DND-41 (cell line): ENCODE measurements around the gene ZBTB11.

ENCODE experiments used
- ATAC-seq: fragments of 200-7000 bp; cut with Tn5 transposase; 3 replicates; pipeline ENCODE4 v1.9.1; 2021; ENCODE audit warnings: low read depth; ENCODE audit not compliant: insufficient read depth
- DNase-seq: peaks from one replicate; pipeline ENCODE4 v3.0.0-alpha.2; 2020
- H2AFZ ChIP-seq: 2 replicates; pipeline ENCODE4 v1.6.0; 2012; ENCODE audit warnings: low read depth, low read length
- H3K27ac ChIP-seq: 2 replicates; pipeline ENCODE4 v1.5.1; 2012; ENCODE audit warnings: low read length, inconsistent platforms
- H3K27me3 ChIP-seq: fragments of 200-600 bp; sonication (generic); 2 replicates; pipeline ENCODE4 v1.6.0; 2012; ENCODE audit warnings: low read length, mild to moderate bottlenecking, inconsistent platforms; ENCODE audit not compliant: insufficient read depth, poor library complexity
- H3K36me3 ChIP-seq: 2 replicates; pipeline ENCODE4 v1.5.1; 2012; ENCODE audit warnings: low read length, inconsistent platforms; ENCODE audit not compliant: insufficient read depth
- H3K4me1 ChIP-seq: 2 replicates; pipeline ENCODE4 v1.5.1; 2012; ENCODE audit warnings: mild to moderate bottlenecking, low read length; ENCODE audit not compliant: insufficient read depth
- H3K4me2 ChIP-seq: 2 replicates; pipeline ENCODE4 v1.6.0; 2012; ENCODE audit warnings: mild to moderate bottlenecking, moderate library complexity, low read length, inconsistent platforms; ENCODE audit not compliant: insufficient read depth
- H3K4me3 ChIP-seq, 2 experiments: fragments of 200-600 bp in 1 of 2; shearing (Covaris generic) in 1 of 2; 2 replicates each; pipeline ENCODE4 v1.5.1; 2012 to 2016; ENCODE audit warnings: inconsistent platforms in 2 of 2, low read length in 2 of 2, mild to moderate bottlenecking in 2 of 2, low read depth in 1 of 2, moderate library complexity in 1 of 2
- H3K79me2 ChIP-seq: 2 replicates; pipeline ENCODE4 v1.6.0; 2012; ENCODE audit warnings: low read length, inconsistent platforms; ENCODE audit not compliant: insufficient read depth
- H3K9ac ChIP-seq: 2 replicates; pipeline ENCODE4 v1.6.0; 2012; ENCODE audit warnings: low read depth, mild to moderate bottlenecking, inconsistent platforms, low read length, moderate library complexity
- H3K9me3 ChIP-seq: 2 replicates; pipeline ENCODE4 v1.5.1; 2012; ENCODE audit warnings: low read length, moderate library complexity, mild to moderate bottlenecking, inconsistent platforms; ENCODE audit not compliant: insufficient read depth, severe bottlenecking
- H4K20me1 ChIP-seq: 2 replicates; pipeline ENCODE4 v1.6.0; 2012; ENCODE audit warnings: low read length; ENCODE audit not compliant: insufficient read depth
- EZH2 ChIP-seq: IDR thresholded peaks from 3 replicates; pipeline ENCODE4 v1.6.1; 2012; ENCODE audit warnings: borderline replicate concordance, low read depth, mild to moderate bottlenecking, moderate library complexity, low read length, inconsistent platforms; ENCODE audit not compliant: severe bottlenecking
- TF ChIP-seq, protein P1 (sequence below): IDR thresholded peaks from 2 replicates; pipeline ENCODE4 v1.5.1; 2012; ENCODE audit warnings: borderline replicate concordance, low read length, moderate library complexity, mild to moderate bottlenecking; ENCODE audit not compliant: poor library complexity, severe bottlenecking; ENCODE audit errors: extremely low read depth

ZBTB11 gene

DNA sequence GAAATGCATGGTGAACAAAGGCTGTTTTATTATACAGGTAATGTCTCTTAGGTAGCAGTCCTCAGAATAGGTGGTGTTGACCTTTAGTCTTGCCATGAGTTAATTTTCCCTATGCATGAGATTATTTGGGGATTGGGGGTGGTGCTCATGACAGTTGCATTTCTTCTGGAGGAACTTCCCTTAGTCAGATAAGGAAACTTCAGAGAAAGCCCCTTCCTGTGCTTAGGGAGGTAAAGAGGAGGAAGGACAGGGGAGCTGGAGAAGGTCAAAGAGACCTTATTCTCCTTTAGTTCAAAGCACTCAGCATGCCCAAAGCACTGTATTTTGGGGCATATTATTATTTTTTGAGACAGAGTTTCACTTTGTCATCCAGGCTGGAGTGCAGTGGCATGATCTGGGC is 47.7 kb downstream of the ZBTB11 start:
- Histone ChIP-seq H3K27ac (no peak overlapping the region), H3K9me3 (peaks cover 9% of the 10 kb centered on the region), H3K4me2 (no peak overlapping the region), H3K27me3 (no peaks in the 10 kb centered on the region), H3K36me3 (no peaks in the 10 kb centered on the region), H2AFZ (no peak overlapping the region), H3K9ac (no peak overlapping the region), H3K79me2 (no peaks in the 10 kb centered on the region), H3K4me3 (no peak overlapping the region), H3K4me1 (no peaks in the 10 kb centered on the region), H4K20me1 (no peaks in the 10 kb centered on the region)
- ATAC-seq (no peak), DNase-seq (no peak)
- TF ChIP-seq, protein P1, sequence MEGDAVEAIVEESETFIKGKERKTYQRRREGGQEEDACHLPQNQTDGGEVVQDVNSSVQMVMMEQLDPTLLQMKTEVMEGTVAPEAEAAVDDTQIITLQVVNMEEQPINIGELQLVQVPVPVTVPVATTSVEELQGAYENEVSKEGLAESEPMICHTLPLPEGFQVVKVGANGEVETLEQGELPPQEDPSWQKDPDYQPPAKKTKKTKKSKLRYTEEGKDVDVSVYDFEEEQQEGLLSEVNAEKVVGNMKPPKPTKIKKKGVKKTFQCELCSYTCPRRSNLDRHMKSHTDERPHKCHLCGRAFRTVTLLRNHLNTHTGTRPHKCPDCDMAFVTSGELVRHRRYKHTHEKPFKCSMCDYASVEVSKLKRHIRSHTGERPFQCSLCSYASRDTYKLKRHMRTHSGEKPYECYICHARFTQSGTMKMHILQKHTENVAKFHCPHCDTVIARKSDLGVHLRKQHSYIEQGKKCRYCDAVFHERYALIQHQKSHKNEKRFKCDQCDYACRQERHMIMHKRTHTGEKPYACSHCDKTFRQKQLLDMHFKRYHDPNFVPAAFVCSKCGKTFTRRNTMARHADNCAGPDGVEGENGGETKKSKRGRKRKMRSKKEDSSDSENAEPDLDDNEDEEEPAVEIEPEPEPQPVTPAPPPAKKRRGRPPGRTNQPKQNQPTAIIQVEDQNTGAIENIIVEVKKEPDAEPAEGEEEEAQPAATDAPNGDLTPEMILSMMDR, result no peak
- no peak for TF ChIP-seq EZH2

DNA sequence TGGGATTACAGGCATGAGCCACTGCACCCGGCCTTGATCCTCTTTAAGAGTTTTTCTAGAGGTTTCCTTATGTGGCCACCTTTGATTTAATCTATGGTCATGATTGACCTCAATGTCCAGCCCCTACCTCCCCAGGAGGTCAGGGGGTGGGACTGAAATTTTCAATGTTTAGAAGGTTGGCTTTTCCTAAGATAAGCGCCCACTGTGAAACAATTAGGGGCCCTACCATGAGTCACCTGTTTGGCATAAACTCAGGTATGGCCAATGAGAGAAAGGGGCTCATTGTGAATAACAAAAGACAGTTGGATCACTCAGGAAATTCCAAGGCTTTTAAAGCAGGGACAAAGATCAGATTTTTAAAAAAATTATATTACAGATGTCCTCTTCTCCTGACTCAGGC is 51.1 kb downstream of the ZBTB11 start:
- TF ChIP-seq, protein P1, result no peak
- no peak for TF ChIP-seq EZH2
- H3K4me3 ChIP-seq, result no peak overlapping the region
- H3K36me3 ChIP-seq, result no peaks in the 10 kb centered on the region
- H3K27me3 ChIP-seq, result no peaks in the 10 kb centered on the region
- no peaks in the 10 kb centered on the region for H4K20me1 ChIP-seq
- no peak overlapping the region for H3K27ac ChIP-seq
- no peak for DNase-seq
- H3K9ac ChIP-seq, result no peak overlapping the region
- no peaks in the 10 kb centered on the region for H3K4me1 ChIP-seq
- H3K9me3 ChIP-seq, result peaks cover 9% of the 10 kb centered on the region
- H3K79me2 ChIP-seq, result no peaks in the 10 kb centered on the region
- H2AFZ ChIP-seq, result no peak overlapping the region
- no peak overlapping the region for H3K4me2 ChIP-seq
- no peak for ATAC-seq

DNA sequence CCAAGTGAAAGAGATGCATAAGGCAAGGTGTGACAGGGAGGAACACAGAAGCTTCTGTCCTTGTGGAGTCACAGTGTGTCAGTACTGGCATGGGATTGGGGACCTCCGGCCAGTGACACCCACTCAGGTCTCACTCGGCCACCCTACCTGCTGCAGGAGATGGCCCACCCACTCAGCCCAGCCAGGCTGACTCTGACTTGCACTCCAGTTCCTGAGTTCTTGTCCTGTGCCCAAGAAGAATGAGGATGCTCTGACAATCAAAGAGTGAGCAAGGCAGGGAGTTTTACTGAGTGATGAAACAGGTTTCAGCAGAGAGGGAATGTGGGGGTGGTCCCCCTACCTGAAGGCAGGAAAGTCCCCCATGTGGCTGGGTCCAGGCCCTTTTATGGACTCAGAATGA is 52.1 kb downstream of the ZBTB11 start:
- DNase-seq (no peak), ATAC-seq (no peak)
- H3K36me3 ChIP-seq, result no peaks in the 10 kb centered on the region
- H3K4me1 ChIP-seq, result no peaks in the 10 kb centered on the region
- H4K20me1 ChIP-seq, result no peaks in the 10 kb centered on the region
- no peaks in the 10 kb centered on the region for H3K79me2 ChIP-seq
- H3K27ac ChIP-seq, result no peak overlapping the region
- peaks cover 9% of the 10 kb centered on the region for H3K9me3 ChIP-seq
- TF ChIP-seq EZH2, result no peak
- TF ChIP-seq, protein P1, result no peak
- H3K4me3 ChIP-seq, result no peak overlapping the region
- H3K27me3 ChIP-seq, result no peaks in the 10 kb centered on the region
- no peak overlapping the region for H2AFZ ChIP-seq
- H3K9ac ChIP-seq, result no peak overlapping the region
- H3K4me2 ChIP-seq, result no peak overlapping the region

DNA sequence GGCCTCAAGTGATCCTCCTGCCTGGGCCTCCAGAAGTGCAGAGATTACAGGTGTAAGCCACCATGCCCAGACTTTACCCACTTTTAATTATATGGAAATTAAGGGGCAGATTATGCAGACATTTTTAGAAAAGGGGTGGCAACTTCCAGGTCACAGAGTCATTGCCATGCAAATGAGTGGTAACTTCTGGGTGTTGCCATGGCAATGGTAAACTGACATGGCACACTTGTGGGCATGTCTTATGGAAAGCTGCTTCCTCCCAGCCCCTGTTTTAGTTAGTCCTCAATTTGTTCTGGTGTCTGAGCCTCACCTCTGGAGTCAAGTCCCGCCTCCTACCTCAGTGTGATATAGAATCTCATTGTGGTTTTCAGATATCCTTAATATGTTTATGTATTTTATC is 53.3 kb downstream of the ZBTB11 start:
- DNase-seq (no peak), ATAC-seq (no peak)
- H3K4me1 ChIP-seq, result no peaks in the 10 kb centered on the region
- no peaks in the 10 kb centered on the region for H4K20me1 ChIP-seq
- TF ChIP-seq EZH2, result no peak
- TF ChIP-seq, protein P1, result no peak
- no peak overlapping the region for H2AFZ ChIP-seq
- H3K27ac ChIP-seq, result no peak overlapping the region
- no peaks in the 10 kb centered on the region for H3K36me3 ChIP-seq
- H3K27me3 ChIP-seq, result no peaks in the 10 kb centered on the region
- H3K4me2 ChIP-seq, result no peak overlapping the region
- peaks cover 9% of the 10 kb centered on the region for H3K9me3 ChIP-seq
- H3K4me3 ChIP-seq, result no peak overlapping the region
- H3K79me2 ChIP-seq, result no peaks in the 10 kb centered on the region
- no peak overlapping the region for H3K9ac ChIP-seq
